Activated CD4-positive, alpha-beta T cell treated with anti-CD3 and anti-CD28 coated beads, Interleukin-2, amount 50 U/mL, for 48 hours (primary cell): ENCODE data around the gene FUT7.

Experiments used
- DNase-seq, 2 experiments: peaks; one replicate each; pipeline ENCODE4 v3.0.0-alpha.2; 2020

The FUT7 gene

GRCh38 chr9:137031904-137032640, at the start of gene FUT7:
Gene FUT7, minus strand, starts transcription at chr9:137032088. Its CDS starts 97 bp downstream, at chr9:137031991.
- peak; percentile 55 to 67 for DNase-seq

- no peak for DNase-seq
Observed at GRCh38 chr9:137080260-137081122, 48.6 kb upstream of the FUT7 start.

- no peak for DNase-seq
Observed at GRCh38 chr9:137079401-137079787, 47.5 kb upstream of the FUT7 start.

GRCh38 chr9:137078701-137079400, 47.0 kb upstream of the FUT7 start:
- no peak for DNase-seq

GRCh38 chr9:137077758-137078693, 46.1 kb upstream of the FUT7 start:
- DNase-seq: peak; percentile 49 to 55

- peak; percentile 54 to 62 for DNase-seq
Observed at GRCh38 chr9:137077010-137077747, 45.3 kb upstream of the FUT7 start, which contains the start of gene UAP1L1. Gene UAP1L1, plus strand, starts transcription at chr9:137077517. Its CDS starts 16 bp downstream, at chr9:137077533.

- no peak for DNase-seq
Observed at GRCh38 chr9:137076636-137077009, 44.7 kb upstream of the FUT7 start.

DNA sequence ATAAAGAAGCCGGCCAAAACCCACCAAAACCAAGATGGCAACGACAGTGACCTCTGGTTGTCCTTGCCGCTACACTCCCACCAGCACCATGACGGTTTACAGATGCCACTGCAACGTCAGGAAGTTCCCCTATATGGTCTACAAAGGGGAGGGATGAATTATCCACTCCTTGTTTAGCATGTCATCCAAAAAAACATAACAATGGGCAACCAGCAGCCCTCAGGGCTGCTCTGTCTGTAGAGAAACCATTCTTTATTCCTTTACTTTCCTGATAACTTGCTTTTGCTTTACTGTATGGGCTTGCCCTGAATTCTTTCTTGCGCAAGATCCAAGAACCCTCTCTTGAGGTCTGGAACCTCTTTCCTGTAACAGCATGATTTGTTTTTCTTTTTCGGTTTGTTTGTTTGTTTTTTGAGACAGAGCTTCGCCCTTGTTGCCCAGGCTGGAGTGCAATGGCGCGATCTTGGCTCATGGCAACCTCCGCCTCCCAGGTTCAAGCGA, 43.4 kb upstream of the FUT7 start:
- DNase-seq: no peak

DNA sequence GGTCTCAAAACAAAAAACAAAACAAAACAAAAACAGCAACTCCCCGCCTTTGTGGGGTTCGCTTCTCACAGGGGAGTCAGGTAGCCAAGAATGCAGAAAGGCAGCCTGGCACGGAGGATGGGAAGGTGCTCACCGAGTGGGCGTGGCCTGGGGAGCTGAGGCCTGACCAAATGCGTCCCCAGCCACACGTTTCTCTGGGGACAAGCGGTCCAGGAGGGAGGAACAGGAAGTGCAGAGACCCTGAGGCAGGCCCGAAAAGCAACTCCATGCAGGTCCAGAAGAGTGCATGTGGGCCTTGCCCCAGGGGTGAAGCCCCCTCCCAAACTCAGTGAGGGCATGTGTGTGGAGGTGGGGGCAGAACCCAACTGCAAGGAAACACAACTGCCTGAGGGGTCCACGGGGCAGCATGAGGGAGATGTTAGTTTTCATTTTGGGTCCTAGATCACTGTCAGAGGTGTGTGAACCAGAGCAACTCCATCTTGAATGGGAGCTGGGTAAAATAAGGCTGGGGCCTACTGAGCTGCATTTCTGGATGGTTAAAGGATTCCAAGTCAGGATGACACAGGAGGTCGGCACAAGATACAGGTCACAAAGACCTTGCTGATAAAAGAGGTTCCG, 42.9 kb upstream of the FUT7 start:
- DNase-seq: no peak

DNA sequence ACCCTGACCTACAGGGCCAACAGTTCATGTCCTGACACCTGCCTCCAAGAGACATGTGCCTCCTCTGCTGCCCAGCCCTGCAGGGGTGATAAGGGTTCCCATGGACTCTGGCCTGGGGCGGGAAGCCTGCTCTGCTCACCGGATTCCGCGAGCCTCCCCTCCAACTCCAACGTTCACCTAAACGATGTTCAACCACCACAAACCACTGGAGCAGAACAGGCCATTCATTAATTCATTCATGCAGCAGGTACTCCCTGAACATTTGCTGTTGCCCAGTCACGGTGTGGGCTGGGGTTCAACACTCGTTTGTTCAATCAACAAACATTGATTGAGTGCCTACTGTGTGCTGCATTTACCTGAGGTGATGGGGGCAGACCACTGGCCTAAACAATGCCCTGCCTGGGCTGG, 42.1 kb upstream of the FUT7 start:
- no peak for DNase-seq

DNA sequence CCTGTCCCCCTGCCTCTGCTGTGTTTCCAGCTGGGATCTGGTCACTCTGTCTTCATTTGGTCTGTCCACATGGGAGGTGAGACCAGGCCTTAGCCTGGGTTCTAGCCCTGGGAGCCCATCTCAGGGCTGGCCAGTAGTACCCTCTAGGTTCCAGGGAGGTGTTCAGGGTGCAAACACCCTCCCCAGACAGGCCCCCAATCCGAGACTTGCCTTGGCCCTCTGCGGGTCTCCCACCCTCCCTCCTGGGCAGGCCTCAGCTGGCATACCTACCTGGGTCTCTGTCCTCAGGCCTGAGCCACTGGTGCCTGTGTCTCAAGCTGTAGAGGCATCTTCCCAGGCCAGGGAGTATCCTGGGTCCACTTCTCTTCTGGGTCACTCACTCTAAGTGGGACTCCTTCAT, 39.4 kb upstream of the FUT7 start:
- DNase-seq: no peak

DNA sequence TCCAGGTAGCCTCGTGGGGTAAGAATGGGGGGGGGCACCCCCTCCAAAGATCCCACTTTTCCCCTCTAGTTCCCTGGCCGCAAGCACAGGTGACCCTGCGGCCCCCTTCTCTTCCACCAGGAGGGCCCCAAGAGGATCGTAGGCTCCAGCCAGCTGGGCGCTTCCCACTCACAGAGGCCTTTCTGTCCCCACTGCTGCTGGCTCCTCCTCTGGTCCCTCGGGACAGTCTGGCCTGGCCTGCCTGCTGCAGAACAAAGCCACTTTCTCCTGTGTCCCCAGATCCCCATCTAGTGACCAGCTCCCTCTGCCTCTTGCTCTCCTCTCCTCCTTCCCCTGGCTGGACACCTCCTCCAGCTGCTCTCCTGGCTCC, 39.0 kb upstream of the FUT7 start:
- no peak for DNase-seq

DNA sequence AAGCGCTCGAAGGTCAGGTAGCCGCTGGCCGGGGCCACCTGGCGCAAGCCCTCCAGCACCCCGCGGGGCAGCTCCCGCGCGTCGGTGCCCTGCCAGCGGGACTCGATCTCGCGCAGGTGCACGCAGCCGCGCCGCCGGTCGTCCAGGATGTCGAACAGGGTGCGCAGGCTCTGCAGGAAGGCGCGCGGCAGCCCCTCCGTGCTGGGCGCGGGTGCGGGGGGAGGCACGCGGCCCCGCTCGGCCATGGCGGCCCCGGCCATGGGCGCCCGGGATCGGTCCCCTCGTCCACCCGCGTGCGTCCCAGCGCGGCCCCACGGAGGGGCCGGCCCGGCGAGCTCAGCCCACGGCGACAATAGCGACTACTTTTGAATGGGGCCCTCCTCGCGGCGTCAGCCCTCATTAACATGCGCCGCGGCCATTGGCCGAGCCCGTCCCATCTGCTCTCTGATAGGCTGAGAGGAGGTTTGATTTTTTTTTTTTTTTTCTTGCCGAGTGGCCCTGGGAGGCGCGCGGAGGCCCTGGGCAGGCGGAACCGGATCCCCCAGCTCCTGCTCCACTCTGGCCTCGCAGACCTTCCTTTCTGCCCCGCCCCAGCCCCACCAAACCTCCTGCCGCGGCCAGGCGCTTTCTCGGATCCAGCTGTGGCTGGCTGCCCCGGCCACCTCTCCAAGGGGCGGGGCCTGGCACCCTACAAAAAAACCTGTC, 38.5 kb upstream of the FUT7 start, which contains the start of gene SAPCD2:
Gene SAPCD2 (minus strand): TSS at position 357 of the 705 bp plus-strand sequence. CDS start 97 bp downstream, at position 260.
- peak; percentile 81 to 87 for DNase-seq

GRCh38 chr9:137069508-137070091, 37.7 kb upstream of the FUT7 start:
- no peak for DNase-seq

DNA sequence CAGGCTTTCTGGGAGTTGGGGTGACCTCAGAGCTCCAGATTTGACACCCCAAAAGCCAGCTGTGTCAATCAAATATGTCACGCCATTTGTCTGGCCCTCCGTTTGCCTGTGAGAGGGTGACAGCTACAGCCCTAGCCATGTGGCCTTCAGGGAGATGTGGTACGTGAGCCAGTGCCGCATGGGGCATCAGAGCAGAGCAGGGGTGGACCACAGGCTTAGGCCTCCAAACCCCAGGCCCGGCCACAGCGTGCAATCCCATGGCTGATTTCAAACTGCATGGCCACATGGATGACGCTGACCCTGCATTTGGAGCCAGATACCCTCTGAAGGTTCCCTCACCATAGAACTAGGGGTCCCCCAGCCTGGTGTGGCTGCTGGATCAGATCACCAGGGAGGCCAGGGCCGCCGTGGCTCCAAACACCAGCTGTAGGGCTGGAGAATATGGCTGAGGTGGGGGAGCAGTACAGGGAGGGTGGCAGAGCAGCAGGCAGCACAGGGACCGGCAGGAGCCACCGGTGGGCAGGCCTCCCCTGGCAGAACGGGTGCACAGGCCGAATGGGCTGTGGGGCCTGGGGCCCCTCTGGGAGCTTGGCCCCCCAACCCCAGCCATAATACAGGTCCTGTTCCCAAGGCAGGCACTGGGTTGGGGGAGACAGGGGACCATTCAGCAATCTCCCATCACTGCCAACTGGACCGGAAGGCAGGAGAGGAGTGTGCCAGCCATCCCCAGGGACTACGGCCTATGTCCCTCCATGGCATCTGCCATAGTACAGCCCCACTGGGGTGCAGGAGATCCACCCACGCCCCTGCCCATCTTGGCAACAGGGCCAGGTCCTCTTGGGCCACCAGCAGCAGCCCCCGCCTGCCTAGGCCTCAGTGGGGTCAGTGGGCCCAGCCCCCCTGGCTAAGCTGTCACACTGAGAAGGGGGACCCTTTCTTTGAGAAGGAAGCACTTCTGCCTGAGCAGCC, 36.9 kb upstream of the FUT7 start:
- DNase-seq: no peak

DNA sequence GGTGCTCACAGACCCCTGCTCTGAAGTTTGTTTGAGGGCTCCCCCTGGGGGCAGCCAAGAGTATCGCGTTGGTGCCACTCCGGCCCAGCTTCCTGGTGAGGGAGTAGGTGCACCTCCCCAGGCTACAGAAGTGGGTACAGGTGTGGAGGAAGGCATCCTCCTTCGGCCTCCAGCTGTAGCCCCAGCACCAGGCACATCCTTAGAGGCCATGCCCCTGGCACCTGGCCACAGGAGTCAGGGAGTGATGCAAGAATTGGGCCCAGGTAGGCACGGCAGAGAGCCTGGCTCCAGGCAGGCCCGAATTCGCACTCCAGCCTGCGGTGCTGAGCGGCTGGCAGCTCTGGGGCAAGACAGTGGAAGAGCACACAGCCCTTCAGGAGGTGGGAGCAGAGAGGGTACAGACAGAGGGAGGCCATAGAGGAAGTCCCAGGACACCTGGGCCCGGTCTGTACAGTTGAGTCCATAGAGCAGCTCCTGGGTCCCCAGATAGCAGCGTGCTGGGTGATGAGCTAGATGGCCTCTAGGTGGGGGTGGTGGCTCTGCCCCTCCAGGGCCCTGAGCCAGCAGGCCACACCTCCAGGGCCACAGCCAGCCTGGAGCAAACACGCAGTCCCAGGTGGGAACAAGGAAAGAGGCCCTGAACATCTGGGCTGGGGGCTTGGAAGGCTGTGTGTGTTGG, 36.1 kb upstream of the FUT7 start:
- DNase-seq: peak; percentile 85 to 88

DNA sequence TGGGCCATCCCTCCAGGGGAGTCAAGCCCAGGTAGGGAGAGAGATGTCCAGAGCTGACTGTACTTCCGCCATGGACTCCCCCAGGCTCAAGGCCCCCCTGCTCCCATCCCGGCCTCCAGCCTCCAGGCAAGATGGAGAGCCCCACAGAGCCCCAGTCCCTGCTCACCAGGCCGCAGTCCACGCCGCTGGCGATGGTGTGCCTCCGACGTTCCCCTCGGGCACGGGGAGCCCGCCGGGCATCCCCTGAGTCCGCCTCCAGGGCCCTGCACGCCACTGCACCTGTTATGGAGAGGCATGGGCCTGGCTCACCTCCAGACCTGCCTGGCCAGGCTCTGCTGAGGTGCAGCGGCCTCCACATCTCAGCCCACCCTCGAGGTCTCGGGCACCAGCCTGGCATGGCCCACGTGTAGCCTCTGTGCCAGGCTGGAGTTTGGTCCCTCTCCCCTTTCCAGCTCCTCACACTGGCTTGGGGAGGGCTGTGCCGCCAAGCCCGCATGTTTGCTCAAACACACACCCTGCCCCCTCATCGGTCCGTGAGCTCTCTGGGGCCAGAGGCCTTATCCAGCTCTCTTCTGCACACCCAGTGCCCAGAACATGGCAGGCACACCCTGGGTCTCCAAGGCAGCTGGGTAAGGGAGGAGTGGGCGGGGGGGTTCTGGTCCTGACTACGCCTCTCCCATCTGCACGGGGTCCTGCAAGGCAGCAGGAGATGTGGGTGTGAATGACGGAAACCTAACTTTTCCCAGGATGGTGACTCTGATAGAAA, 34.4 kb upstream of the FUT7 start:
- no peak for DNase-seq
